Keratinocyte (primary cell): ENCODE measurements around the gene ZDHHC9.

Experiments
- CTCF ChIP-seq, 3 experiments: IDR thresholded peaks in 1 of 3; conservative IDR thresholded peaks in 1 of 3; optimal IDR thresholded peaks in 1 of 3; 2 replicates in 2 of 3; 3 replicates in 1 of 3; pipeline versions ENCODE3 to v1.5.1; 2011; ENCODE audit warnings: low read length in 3 of 3, mild to moderate bottlenecking in 3 of 3, moderate library complexity in 2 of 3, control low read depth in 1 of 3, inconsistent platforms in 1 of 3; ENCODE audit not compliant: insufficient read depth in 2 of 3; ENCODE audit errors: extremely low read depth in 1 of 3
- EZH2 ChIP-seq: IDR thresholded peaks from one replicate; pipeline ENCODE4 v1.6.1; 2012; ENCODE audit warnings: inconsistent platforms, mild to moderate bottlenecking, low read length, moderate library complexity

GRCh38 chrX:129780441-129781105 lies 63.1 kb downstream of the ZDHHC9 start:
- no peak for TF ChIP-seq CTCF (optimal IDR thresholded peaks at IDR 0.05 in 1 of 3, IDR thresholded peaks at IDR 0.05 in 1 of 3, conservative IDR thresholded peaks at IDR 0.05 in 1 of 3; ENCODE audit: extremely low read depth in 1 of 3, insufficient read depth in 2 of 3, low read length in 3 of 3)
- no peak for TF ChIP-seq EZH2
